Coronary artery (tissue), 2 donors: ENCODE results near the gene BEST2.

ENCODE experiments used
- DNase-seq: peaks from one replicate; pipeline ENCODE4 v3.0.0-alpha.2; 2017; ENCODE audit warnings: low spot score
- H3K27ac ChIP-seq, 2 donors: fragments of 200-600 bp; sonication (generic); one replicate each; pipeline ENCODE4 v1.5.1; 2016 to 2019
- H3K4me3 ChIP-seq: fragments of 200-600 bp; sonication (generic); 2 replicates; pipeline ENCODE4 v1.5.1; 2016; ENCODE audit warnings: mild to moderate bottlenecking, moderate library complexity
- TF ChIP-seq, protein P1 (sequence below): fragments of 200-600 bp; sonication (generic); IDR thresholded peaks from one replicate; pipeline ENCODE4 v1.5.1; 2019; ENCODE audit warnings: antibody characterized with exemption

The BEST2 gene

DNA sequence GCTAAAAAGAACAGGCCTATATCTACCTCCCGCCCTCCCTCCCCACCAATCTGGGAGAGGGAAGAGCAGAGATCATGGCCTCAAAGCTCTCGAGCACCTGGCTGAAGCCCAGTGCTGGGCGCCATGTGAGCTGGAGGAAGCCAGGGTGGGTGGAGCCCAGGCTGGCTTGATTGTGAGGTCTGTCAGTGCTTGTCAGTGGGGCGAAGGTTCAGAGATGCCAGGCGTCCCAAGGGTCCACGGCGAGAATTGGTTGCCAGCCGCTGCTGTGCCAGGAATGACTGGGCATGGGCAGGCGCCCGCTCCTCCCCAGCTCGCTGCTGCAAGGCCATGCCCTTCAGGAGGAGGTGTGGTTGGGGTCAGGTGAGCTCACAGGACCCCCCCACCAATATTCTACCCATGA lies 11.5 kb downstream of the BEST2 start:
- TF ChIP-seq, protein P1, sequence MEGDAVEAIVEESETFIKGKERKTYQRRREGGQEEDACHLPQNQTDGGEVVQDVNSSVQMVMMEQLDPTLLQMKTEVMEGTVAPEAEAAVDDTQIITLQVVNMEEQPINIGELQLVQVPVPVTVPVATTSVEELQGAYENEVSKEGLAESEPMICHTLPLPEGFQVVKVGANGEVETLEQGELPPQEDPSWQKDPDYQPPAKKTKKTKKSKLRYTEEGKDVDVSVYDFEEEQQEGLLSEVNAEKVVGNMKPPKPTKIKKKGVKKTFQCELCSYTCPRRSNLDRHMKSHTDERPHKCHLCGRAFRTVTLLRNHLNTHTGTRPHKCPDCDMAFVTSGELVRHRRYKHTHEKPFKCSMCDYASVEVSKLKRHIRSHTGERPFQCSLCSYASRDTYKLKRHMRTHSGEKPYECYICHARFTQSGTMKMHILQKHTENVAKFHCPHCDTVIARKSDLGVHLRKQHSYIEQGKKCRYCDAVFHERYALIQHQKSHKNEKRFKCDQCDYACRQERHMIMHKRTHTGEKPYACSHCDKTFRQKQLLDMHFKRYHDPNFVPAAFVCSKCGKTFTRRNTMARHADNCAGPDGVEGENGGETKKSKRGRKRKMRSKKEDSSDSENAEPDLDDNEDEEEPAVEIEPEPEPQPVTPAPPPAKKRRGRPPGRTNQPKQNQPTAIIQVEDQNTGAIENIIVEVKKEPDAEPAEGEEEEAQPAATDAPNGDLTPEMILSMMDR, result no peak
- Histone ChIP-seq H3K27ac (no peak overlapping the region), H3K4me3 (no peak overlapping the region)
- DNase-seq, result no peak

DNA sequence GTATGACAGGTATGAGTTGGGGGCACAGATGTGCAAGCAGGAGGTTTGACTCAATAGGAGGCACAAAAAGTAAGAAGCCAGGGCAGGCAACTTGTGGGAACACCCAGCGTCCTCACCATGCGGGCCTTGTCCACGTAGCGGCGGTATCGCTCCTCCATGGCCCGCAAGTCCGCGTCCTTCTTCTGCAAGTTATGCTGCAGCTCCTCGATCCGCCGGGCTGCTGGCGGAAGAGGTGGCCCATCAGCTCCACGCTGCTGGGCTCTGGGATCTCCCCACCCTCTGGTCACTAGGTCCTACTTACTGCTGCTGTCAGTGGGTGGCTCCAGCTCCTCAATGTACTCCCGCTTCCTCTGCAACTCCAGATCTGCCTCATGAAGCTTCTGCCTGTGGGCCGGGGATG lies 13.1 kb downstream of the BEST2 start:
- H3K27ac ChIP-seq, result no peak overlapping the region
- TF ChIP-seq, protein P1, result no peak

DNA sequence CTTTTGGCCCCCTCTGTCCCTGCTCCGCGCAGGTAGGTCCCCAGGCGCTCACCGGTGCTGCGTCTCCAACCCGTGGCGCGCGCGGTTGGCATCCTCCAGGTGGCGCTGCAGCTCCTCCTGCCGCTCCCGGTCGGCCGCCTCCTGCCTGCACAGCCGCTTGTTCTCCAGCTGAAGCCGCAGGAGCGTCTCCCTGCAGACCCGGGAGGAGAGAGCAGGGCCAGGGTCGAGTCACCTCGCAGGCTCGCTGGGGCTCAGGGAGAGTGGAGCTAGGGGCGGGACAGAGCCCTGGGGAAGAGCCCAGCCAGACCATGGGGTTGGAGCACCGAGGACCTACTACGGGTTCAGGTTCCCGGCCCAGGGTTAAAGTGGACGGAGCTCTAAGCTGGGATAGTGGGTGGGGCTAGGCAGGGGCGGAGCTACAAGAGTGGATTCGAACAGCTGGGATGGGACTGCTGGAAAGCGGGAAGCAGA lies 14.5 kb downstream of the BEST2 start:
- DNase-seq, result peak; percentile 87
- peak overlapping the region; percentile 42 to 51 for H3K27ac ChIP-seq
- TF ChIP-seq, protein P1, result peak; percentile 93
- peak overlapping the region; percentile 64 for H3K4me3 ChIP-seq

More for the DNA sequence above, 13.1 kb downstream of the BEST2 start:
- DNase-seq, result no peak
- no peak overlapping the region for H3K4me3 ChIP-seq

DNA sequence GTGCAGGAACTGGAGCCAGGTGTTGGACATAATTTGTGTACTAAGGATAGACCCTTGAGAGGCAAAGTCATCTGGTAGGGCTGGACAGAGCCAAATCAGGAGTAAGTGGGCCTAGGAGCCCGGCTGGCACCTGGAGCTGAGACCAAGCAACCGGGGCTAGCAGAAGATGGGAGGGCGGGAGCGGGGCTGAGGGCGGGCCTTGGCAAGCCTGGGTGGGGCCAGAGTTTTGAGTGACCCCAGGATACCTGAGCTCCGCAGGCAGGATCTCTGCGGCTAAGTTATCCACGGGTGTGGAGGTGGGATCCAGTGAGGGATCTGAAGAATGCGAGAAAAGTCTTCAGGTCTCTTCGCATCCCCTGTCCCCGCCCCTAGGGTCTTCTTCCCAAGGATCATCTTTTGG lies 15.6 kb downstream of the BEST2 start:
- no peak overlapping the region for H3K27ac ChIP-seq
- TF ChIP-seq, protein P1, result no peak
- no peak overlapping the region for H3K4me3 ChIP-seq
- DNase-seq, result no peak

DNA sequence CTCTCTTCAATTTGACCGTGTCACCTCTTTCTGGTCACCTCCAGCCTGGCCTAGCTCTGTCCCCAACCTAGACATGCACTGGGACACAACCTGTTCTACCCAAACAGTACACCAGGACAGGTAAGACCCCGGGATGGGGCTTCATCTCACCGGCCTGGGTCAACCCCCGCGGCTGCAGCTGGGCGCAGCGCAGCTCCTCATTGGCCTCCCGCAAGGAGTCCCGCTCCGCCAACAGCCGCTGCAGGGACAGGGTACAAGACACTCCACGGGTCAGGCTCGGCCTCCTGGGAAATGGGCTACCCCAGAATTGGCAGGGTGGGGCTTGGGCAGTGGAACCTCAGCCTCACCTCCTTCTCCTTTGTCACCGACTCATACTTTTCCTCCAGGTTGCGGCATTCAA lies 16.1 kb downstream of the BEST2 start:
- no peak for DNase-seq
- TF ChIP-seq, protein P1, result no peak

DNA sequence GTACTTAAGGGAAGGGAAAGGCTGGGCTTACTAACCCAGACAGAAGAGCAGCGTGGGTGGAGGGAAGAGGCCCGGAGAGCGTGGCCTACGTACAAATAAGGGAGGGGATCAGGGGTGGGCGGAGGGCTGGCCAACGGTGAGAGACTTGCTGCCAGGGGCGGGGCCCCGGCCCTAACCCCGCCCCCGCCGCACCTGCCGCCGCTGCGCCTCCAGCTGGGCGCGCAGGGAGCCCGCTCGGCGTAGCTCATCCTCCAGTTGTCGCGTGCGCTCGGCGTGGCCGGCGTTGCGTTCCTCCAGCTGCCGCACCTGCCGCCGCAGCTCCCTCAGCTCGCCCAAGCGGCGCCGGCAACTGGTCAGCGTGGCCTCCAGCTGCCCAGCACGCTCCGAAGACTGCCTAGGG lies 18.1 kb downstream of the BEST2 start:
- no peak overlapping the region for H3K27ac ChIP-seq
- no peak for DNase-seq
- TF ChIP-seq, protein P1, result no peak
- H3K4me3 ChIP-seq, result no peak overlapping the region

More for the DNA sequence above, 16.1 kb downstream of the BEST2 start:
- Histone ChIP-seq H3K27ac (no peak overlapping the region), H3K4me3 (no peak overlapping the region)

DNA sequence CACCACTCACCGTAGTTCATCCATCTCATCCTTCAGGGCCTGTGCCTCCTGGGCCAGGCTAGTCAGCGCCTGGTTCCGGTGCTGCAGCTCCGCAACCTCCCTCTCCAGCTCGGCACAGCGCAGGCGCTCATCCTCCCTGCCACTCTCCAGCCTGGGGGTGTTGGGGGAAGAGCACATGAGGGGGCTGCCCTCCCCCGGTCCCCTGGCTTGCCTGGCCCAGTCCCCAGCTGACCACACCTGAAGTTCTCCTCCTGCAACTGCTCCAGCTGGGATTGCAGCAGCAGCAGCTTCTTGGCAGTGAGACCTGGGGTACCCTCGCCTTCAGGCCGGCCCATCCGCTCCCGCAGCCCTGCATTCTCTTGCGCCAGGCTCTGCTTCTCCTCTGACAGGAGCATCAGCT lies 19.3 kb downstream of the BEST2 start:
- TF ChIP-seq, protein P1, result no peak
- H3K4me3 ChIP-seq, result no peak overlapping the region
- no peak overlapping the region for H3K27ac ChIP-seq
- DNase-seq, result no peak
